ENCODE data around the gene PARD3B. TPM values are rescaled to one million over a fixed set of nuclear protein-coding genes. Genes with fewer than 3 reads are reported as not detected.

The PARD3B gene
- total RNA-seq, 2 experiments from 2014 or later: 0.11 to 0.88 TPM

GRCh38 chr2:204945376-204945775 is 400.1 kb downstream of the PARD3B start:
- Mint-ChIP-seq H3K4me3 (no peak overlapping the region), H3K27me3 (no peaks in the 10 kb centered on the region), H3K36me3 (ENCODE audit: low read depth) (peaks cover 25% of the 10 kb centered on the region), H3K27ac (no peak overlapping the region), H3K9me3 (peaks cover 29% of the 10 kb centered on the region), H3K4me1 (ENCODE audit: low read depth) (peaks cover 27% of the 10 kb centered on the region)
- CTCF ChIA-PET: no interaction called here
- intact Hi-C loops (cut with micrococcal nuclease): no loop called here
- no peak for TF ChIP-seq CTCF (IDR thresholded peaks at IDR 0.05)
- no peak for DNase-seq
- POLR2A ChIA-PET: no interaction called here
- no peak for ATAC-seq

GRCh38 chr2:204946892-204947291 is 401.6 kb downstream of the PARD3B start:
- CTCF ChIA-PET: no interaction called here
- POLR2A ChIA-PET: no interaction called here

GRCh38 chr2:204947405-204947804 is 402.1 kb downstream of the PARD3B start:
- TF ChIP-seq CTCF (IDR thresholded peaks at IDR 0.05): no peak
- peaks cover 29% of the 10 kb centered on the region for H3K4me1 Mint-ChIP-seq (ENCODE audit: low read depth)
- POLR2A ChIA-PET: no interaction called here
- DNase-seq: no peak
- no peak for ATAC-seq
- CTCF ChIA-PET: no interaction called here
- H3K9me3 Mint-ChIP-seq: peaks cover 29% of the 10 kb centered on the region
- H3K36me3 Mint-ChIP-seq (ENCODE audit: low read depth): peaks cover 25% of the 10 kb centered on the region
- H3K27ac Mint-ChIP-seq: no peak overlapping the region
- H3K4me3 Mint-ChIP-seq: no peak overlapping the region
- H3K27me3 Mint-ChIP-seq: no peaks in the 10 kb centered on the region
- intact Hi-C loops (cut with micrococcal nuclease): no loop called here

More at GRCh38 chr2:204946892-204947291, 401.6 kb downstream of the PARD3B start:
- DNase-seq (no peak), ATAC-seq (no peak)
- H3K4me1 Mint-ChIP-seq (ENCODE audit: low read depth): peaks cover 29% of the 10 kb centered on the region
- H3K9me3 Mint-ChIP-seq: peaks cover 29% of the 10 kb centered on the region
- H3K4me3 Mint-ChIP-seq: no peak overlapping the region
- intact Hi-C loops (cut with micrococcal nuclease): no loop called here
- no peak overlapping the region for H3K27ac Mint-ChIP-seq
- peaks cover 25% of the 10 kb centered on the region for H3K36me3 Mint-ChIP-seq (ENCODE audit: low read depth)
- TF ChIP-seq CTCF (IDR thresholded peaks at IDR 0.05): no peak
- H3K27me3 Mint-ChIP-seq: no peaks in the 10 kb centered on the region

- POLR2A ChIA-PET: no interaction called here
Observed at GRCh38 chr2:204948024-204948763, 402.9 kb downstream of the PARD3B start.

More at GRCh38 chr2:204948024-204948763, 402.9 kb downstream of the PARD3B start:
- CTCF ChIA-PET: no interaction called here
- ATAC-seq (peak; percentile 39), DNase-seq (no peak)
- peaks cover 25% of the 10 kb centered on the region for H3K36me3 Mint-ChIP-seq (ENCODE audit: low read depth)
- H3K9me3 Mint-ChIP-seq: peaks cover 29% of the 10 kb centered on the region
- intact Hi-C loops (cut with micrococcal nuclease): no loop called here
- H3K27ac Mint-ChIP-seq: peak overlapping the region; percentile 72
- no peak for TF ChIP-seq CTCF (IDR thresholded peaks at IDR 0.05)
- H3K4me3 Mint-ChIP-seq: no peak overlapping the region
- peaks cover 29% of the 10 kb centered on the region for H3K4me1 Mint-ChIP-seq (ENCODE audit: low read depth)
- H3K27me3 Mint-ChIP-seq: no peaks in the 10 kb centered on the region
